Caco-2 (cell line): ENCODE results near the gene FMOD. TPM values are rescaled to one million over a fixed set of nuclear protein-coding genes. Genes with fewer than 3 reads are reported as not detected.

Experiments used
- BruUV-seq: library from RNA; stranded (reverse); fragments of 400-500 nt; replicated peaks from 2 replicates; lab custom pipeline; 2021; lab: Mats Ljungman, UMichigan
- CTCF ChIA-PET: fragments of 300-600 bp; sonication (Branson Sonifier 250); formaldehyde crosslinking; loops from one replicate; lab custom pipeline; 2022; ENCODE audit warnings: antibody characterized with exemption; lab: Charles Lee
- POLR2A ChIA-PET: fragments of 300-600 bp; sonication (Branson Sonifier 250); formaldehyde crosslinking; loops from one replicate; lab custom pipeline; 2022; ENCODE audit warnings: antibody characterized with exemption; lab: Charles Lee
- DNase-seq, 2 experiments: peaks; one replicate each; pipeline versions ENCODE4 v3.0.0 to v3.0.0-alpha.2; 2020 to 2022
- H3K27me3 ChIP-seq: replicated peaks from 2 replicates; pipeline ENCODE4 v1.6.0; 2011; ENCODE audit warnings: low read length; ENCODE audit not compliant: control insufficient read depth, insufficient read depth
- H3K36me3 ChIP-seq: 2 replicates; pipeline ENCODE4 v1.5.1; 2011; ENCODE audit warnings: low read length; ENCODE audit not compliant: control insufficient read depth, insufficient read depth
- H3K4me1 ChIP-seq: fragments of 250-450 bp; sonication (Bioruptor Pico); 2 replicates; pipeline ENCODE4 v1.5.1; 2020; ENCODE audit warnings: mild to moderate bottlenecking
- H3K4me3 ChIP-seq: 2 replicates; pipeline ENCODE4 v1.5.1; 2011; ENCODE audit warnings: low read depth, mild to moderate bottlenecking, control low read depth, low read length
- H3K9me3 ChIP-seq: fragments of 250-450 bp; sonication (Bioruptor Pico); 2 replicates; pipeline ENCODE4 v1.5.1; 2020; ENCODE audit warnings: mild to moderate bottlenecking, moderate library complexity
- H3K27ac Mint-ChIP-seq: one replicate; pipeline ENCODE4 v1.8.0; 2022; ENCODE audit warnings: mixed read lengths; ENCODE audit not compliant: unreplicated experiment
- H3K27me3 Mint-ChIP-seq: one replicate; pipeline ENCODE4 v1.8.0; 2022; ENCODE audit warnings: mixed read lengths; ENCODE audit not compliant: insufficient read depth, unreplicated experiment
- H3K36me3 Mint-ChIP-seq: one replicate; pipeline ENCODE4 v1.8.0; 2022; ENCODE audit warnings: mild to moderate bottlenecking, mixed read lengths; ENCODE audit not compliant: insufficient read depth, unreplicated experiment
- H3K4me1 Mint-ChIP-seq: one replicate; pipeline ENCODE4 v1.8.0; 2022; ENCODE audit warnings: low read depth, mixed read lengths; ENCODE audit not compliant: unreplicated experiment
- H3K4me3 Mint-ChIP-seq: one replicate; pipeline ENCODE4 v1.8.0; 2022; ENCODE audit warnings: mild to moderate bottlenecking, moderate library complexity, mixed read lengths; ENCODE audit not compliant: unreplicated experiment
- H3K9me3 Mint-ChIP-seq: one replicate; pipeline ENCODE4 v1.8.0; 2022; ENCODE audit warnings: mixed read lengths; ENCODE audit not compliant: unreplicated experiment
- CTCF ChIP-seq, 2 experiments: fragments of 200-600 bp in 1 of 2; IDR thresholded peaks; 1 replicate in 1 of 2; 2 replicates in 1 of 2; pipeline versions ENCODE4 v1.5.1 to v1.8.0; 2011 to 2022; ENCODE audit warnings: antibody characterized with exemption in 1 of 2, control low read depth in 1 of 2, inconsistent platforms in 1 of 2, low read depth in 1 of 2, low read length in 1 of 2, mild to moderate bottlenecking in 1 of 2, moderate library complexity in 1 of 2; ENCODE audit not compliant: insufficient read depth in 1 of 2, severe bottlenecking in 1 of 2, unreplicated experiment in 1 of 2
- intact Hi-C: fragments of 100-400 bp; cut with micrococcal nuclease; formaldehyde crosslinking; loops from one replicate; pipeline ENCODE4 v1.10.0; 2022; ENCODE audit not compliant: unreplicated experiment
- total RNA-seq: library from RNA; stranded (reverse); gene quantifications from 2 replicates; pipeline ENCODE4 v1.2.3, GENCODE V29; 2022

The FMOD gene
- total RNA-seq, 1 experiment from 2014 or later = 32.6 TPM

- intact Hi-C loops = no loop called here
- CTCF ChIA-PET = interaction anchor here (0.5 kb wide), 1 partner anchor 19 kb away, joined by 3 read pairs; no protein-coding TSS in a partner anchor
- Mint-ChIP-seq H3K27ac (no peak overlapping the region), H3K9me3 (no peaks in the 10 kb centered on the region), H3K4me1 (peaks cover 17% of the 10 kb centered on the region), H3K27me3 (no peaks in the 10 kb centered on the region), H3K36me3 (no peaks in the 10 kb centered on the region), H3K4me3 (no peak overlapping the region)
- H3K4me3 ChIP-seq = no peak overlapping the region
- no peak for TF ChIP-seq CTCF (IDR thresholded peaks at IDR 0.05; ENCODE audit: insufficient read depth in 1 of 2, low read depth in 1 of 2, low read length in 1 of 2, severe bottlenecking in 1 of 2, unreplicated experiment in 1 of 2)
- no TSS peak for BruUV-seq
- H3K27me3 ChIP-seq = no peaks in the 10 kb centered on the region
- peaks cover 25% of the 10 kb centered on the region for H3K4me1 ChIP-seq
- H3K36me3 ChIP-seq = no peaks in the 10 kb centered on the region
- DNase-seq = no peak
- no peaks in the 10 kb centered on the region for H3K9me3 ChIP-seq
- POLR2A ChIA-PET = no interaction called here
Observed at GRCh38 chr1:203346769-203347102, 4.2 kb downstream of the FMOD start.

GRCh38 chr1:203346060-203346768 lies 4.7 kb downstream of the FMOD start:
- intact Hi-C loops = no loop called here
- Mint-ChIP-seq H3K27me3 (no peaks in the 10 kb centered on the region), H3K9me3 (no peaks in the 10 kb centered on the region), H3K36me3 (no peaks in the 10 kb centered on the region), H3K4me3 (no peak overlapping the region), H3K27ac (no peak overlapping the region), H3K4me1 (peaks cover 17% of the 10 kb centered on the region)
- Histone ChIP-seq H3K36me3 (no peaks in the 10 kb centered on the region), H3K4me3 (no peak overlapping the region), H3K4me1 (peaks cover 20% of the 10 kb centered on the region), H3K9me3 (no peaks in the 10 kb centered on the region), H3K27me3 (no peaks in the 10 kb centered on the region)
- TF ChIP-seq CTCF (IDR thresholded peaks at IDR 0.05; ENCODE audit: insufficient read depth in 1 of 2, low read depth in 1 of 2, low read length in 1 of 2, severe bottlenecking in 1 of 2, unreplicated experiment in 1 of 2) = no peak
- ChIA-PET CTCF (interaction anchor here (0.6 kb wide), 1 partner anchor 1067 kb away, joined by 4 read pairs; no protein-coding TSS in a partner anchor), POLR2A (no interaction called here)
- no peak for DNase-seq
- no TSS peak for BruUV-seq

GRCh38 chr1:203343956-203344754 lies 6.8 kb downstream of the FMOD start:
- no peak for DNase-seq
- Mint-ChIP-seq H3K9me3 (no peaks in the 10 kb centered on the region), H3K27me3 (no peaks in the 10 kb centered on the region), H3K4me3 (no peak overlapping the region), H3K36me3 (no peaks in the 10 kb centered on the region), H3K4me1 (peaks cover 6% of the 10 kb centered on the region), H3K27ac (no peak overlapping the region)
- BruUV-seq = no TSS peak
- CTCF ChIA-PET = interaction anchor here (1.1 to 1.9 kb wide), 3 partner anchors 75 to 356 kb away, joined by 4 to 5 read pairs (median 4); no protein-coding TSS in a partner anchor
- intact Hi-C loops = loop anchor here (2.0 to 5.0 kb wide), 2 partner anchors 83 to 359 kb away; no protein-coding TSS in a partner anchor
- peaks cover 5% of the 10 kb centered on the region; the same call in 1 of the 2 replicates for H3K4me1 ChIP-seq
- H3K9me3 ChIP-seq = no peaks in the 10 kb centered on the region
- no peak for TF ChIP-seq CTCF (IDR thresholded peaks at IDR 0.05; ENCODE audit: insufficient read depth in 1 of 2, low read depth in 1 of 2, low read length in 1 of 2, severe bottlenecking in 1 of 2, unreplicated experiment in 1 of 2)
- POLR2A ChIA-PET = no interaction called here
- H3K36me3 ChIP-seq = no peaks in the 10 kb centered on the region
- no peaks in the 10 kb centered on the region for H3K27me3 ChIP-seq
- no peak overlapping the region for H3K4me3 ChIP-seq
